Suprapubic skin (tissue), 4 donors: ENCODE data around the gene WWC1. TPM values are rescaled to one million over a fixed set of nuclear protein-coding genes. Genes with fewer than 3 reads are reported as not detected.

Experiments used
- DNase-seq, 2 donors: peaks; one replicate each; pipeline ENCODE4 v3.0.0-alpha.2; 2019; ENCODE audit warnings: low spot score in 2 of 2
- H3K27ac ChIP-seq: fragments of 200-600 bp; sonication (generic); one replicate; pipeline ENCODE4 v1.5.1; 2019
- H3K27me3 ChIP-seq: fragments of 200-600 bp; sonication (generic); one replicate; pipeline ENCODE4 v1.5.1; 2019
- H3K36me3 ChIP-seq: fragments of 200-600 bp; sonication (generic); one replicate; pipeline ENCODE4 v1.5.1; 2019
- H3K4me1 ChIP-seq: fragments of 200-600 bp; sonication (generic); one replicate; pipeline ENCODE4 v1.5.1; 2019
- H3K4me3 ChIP-seq: fragments of 200-600 bp; sonication (generic); one replicate; pipeline ENCODE4 v1.5.1; 2019; ENCODE audit warnings: mild to moderate bottlenecking
- H3K9me3 ChIP-seq: fragments of 200-600 bp; sonication (generic); one replicate; pipeline ENCODE4 v1.5.1; 2019
- EP300 ChIP-seq: sonication (generic); formaldehyde crosslinking; IDR thresholded peaks from one replicate; pipeline ENCODE4 v1.6.1; 2017; ENCODE audit warnings: antibody characterized with exemption
- POLR2A ChIP-seq, 2 donors: fragments of 450-650 bp; IDR thresholded peaks; one replicate each; pipeline ENCODE4 v1.6.1; 2017; ENCODE audit warnings: antibody characterized with exemption in 2 of 2, mild to moderate bottlenecking in 2 of 2, moderate library complexity in 2 of 2
- POLR2AphosphoS5 ChIP-seq, 3 donors: sonication (generic); formaldehyde crosslinking; IDR thresholded peaks; one replicate each; pipeline ENCODE4 v1.6.1; 2017; ENCODE audit warnings: antibody characterized with exemption in 3 of 3
- WGBS: methylation state at CpG from one replicate; pipeline ENCODE4 v1.1.5; 2018; 5-methylcytosine and 5-hydroxymethylcytosine counted together
- total RNA-seq, 4 donors: library from RNA; depleted of rRNA; stranded (reverse); fragments of >200 nt; gene quantifications; one replicate each; pipeline ENCODE4 v1.1.0, GENCODE V29; 2016
- TF ChIP-seq, protein P1 (sequence below), 2 donors: fragments of 200-600 bp in 1 of 2; fragments of 450-650 bp in 1 of 2; sonication (generic) in 1 of 2; IDR thresholded peaks; one replicate each; pipeline ENCODE4 v1.5.1; 2016 to 2019; ENCODE audit warnings: antibody characterized with exemption in 2 of 2, mild to moderate bottlenecking in 1 of 2, moderate library complexity in 1 of 2

The WWC1 gene
- total RNA-seq, 4 donors from 2014 or later = 28.3 to 38.3 (median 31.6) TPM

DNA sequence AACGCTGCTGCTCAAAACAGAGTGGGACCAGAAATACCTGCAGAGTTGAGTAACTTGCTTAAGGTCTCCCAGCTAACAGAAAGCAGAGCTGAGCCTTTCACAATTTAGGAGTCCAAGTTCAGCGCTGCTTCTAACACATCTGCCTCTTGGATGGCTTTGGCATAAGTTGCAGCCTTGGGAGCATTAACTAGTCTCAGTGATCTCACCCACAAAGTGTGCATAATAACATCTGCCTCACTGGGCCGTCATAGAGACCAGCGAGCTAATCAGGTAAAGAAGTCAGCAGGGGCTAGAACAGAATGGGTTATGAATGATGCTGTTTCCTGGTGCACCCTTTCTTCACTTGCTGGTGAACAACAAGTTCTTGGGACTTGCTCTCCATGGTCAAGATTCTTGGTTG, 36.5 kb downstream of the WWC1 start:
- H3K36me3 ChIP-seq = no peaks in the 10 kb centered on the region
- H3K27ac ChIP-seq = no peak overlapping the region
- H3K4me1 ChIP-seq = peaks cover 13% of the 10 kb centered on the region
- no peak for DNase-seq
- 45% methylated on average over 3 of the region's 4 CpGs for WGBS
- TF ChIP-seq EP300 (no peak), POLR2A (IDR thresholded peaks at IDR 0.05) (no peak), POLR2AphosphoS5 (IDR thresholded peaks at IDR 0.05) (no peak)
- TF ChIP-seq, protein P1, sequence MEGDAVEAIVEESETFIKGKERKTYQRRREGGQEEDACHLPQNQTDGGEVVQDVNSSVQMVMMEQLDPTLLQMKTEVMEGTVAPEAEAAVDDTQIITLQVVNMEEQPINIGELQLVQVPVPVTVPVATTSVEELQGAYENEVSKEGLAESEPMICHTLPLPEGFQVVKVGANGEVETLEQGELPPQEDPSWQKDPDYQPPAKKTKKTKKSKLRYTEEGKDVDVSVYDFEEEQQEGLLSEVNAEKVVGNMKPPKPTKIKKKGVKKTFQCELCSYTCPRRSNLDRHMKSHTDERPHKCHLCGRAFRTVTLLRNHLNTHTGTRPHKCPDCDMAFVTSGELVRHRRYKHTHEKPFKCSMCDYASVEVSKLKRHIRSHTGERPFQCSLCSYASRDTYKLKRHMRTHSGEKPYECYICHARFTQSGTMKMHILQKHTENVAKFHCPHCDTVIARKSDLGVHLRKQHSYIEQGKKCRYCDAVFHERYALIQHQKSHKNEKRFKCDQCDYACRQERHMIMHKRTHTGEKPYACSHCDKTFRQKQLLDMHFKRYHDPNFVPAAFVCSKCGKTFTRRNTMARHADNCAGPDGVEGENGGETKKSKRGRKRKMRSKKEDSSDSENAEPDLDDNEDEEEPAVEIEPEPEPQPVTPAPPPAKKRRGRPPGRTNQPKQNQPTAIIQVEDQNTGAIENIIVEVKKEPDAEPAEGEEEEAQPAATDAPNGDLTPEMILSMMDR (IDR thresholded peaks at IDR 0.05) = no peak
- H3K4me3 ChIP-seq = no peak overlapping the region
- no peaks in the 10 kb centered on the region for H3K27me3 ChIP-seq
- H3K9me3 ChIP-seq = no peaks in the 10 kb centered on the region

DNA sequence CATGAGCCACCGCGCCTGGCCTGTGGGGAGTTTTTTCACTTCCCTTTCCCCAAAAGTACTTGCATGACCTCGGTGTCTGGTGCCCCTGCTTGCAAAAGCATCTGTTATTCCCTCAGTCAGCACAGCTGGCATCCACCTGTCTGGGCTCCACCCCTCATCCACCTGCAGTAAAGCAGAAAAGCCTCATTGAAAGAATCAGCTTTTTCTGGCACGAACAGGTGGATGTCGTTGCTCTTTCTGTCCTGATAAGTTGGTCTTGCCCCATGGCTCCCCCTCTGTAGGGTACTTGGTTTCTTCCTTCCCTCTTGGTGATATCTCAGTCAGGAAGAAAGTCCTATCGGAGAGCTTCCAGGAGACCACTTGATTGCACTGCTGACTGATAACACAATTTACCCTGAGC, 37.4 kb downstream of the WWC1 start:
- Histone ChIP-seq H3K4me3 (no peak overlapping the region), H3K9me3 (no peaks in the 10 kb centered on the region), H3K27me3 (no peaks in the 10 kb centered on the region), H3K27ac (no peak overlapping the region), H3K36me3 (no peaks in the 10 kb centered on the region), H3K4me1 (peaks cover 13% of the 10 kb centered on the region)
- WGBS = 40% methylated on average over 6 of the region's 6 CpGs
- TF ChIP-seq POLR2AphosphoS5 (IDR thresholded peaks at IDR 0.05) = no peak
- no peak for TF ChIP-seq POLR2A (IDR thresholded peaks at IDR 0.05)
- TF ChIP-seq, protein P1 (IDR thresholded peaks at IDR 0.05) = no peak
- no peak for TF ChIP-seq EP300
- DNase-seq = no peak

DNA sequence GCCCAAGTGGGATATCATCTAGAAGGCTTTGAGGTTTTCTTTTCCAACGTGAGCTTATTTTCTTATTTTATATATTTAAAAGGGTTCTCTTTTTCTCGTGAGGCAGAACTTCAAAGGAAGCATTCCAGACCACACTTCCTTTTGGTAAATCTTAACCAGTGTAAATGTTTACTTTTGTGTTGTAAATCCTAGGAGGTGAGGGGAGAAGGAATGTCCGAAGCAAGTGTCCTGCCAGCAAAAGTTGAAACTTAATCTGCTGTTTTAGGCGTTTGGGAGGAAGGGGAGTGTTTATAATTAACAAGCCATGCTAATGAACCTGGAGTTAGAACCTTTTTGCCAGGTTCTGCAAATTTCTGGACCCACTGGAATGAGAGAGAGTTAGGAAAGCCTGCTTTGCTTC, 37.9 kb downstream of the WWC1 start:
- H3K27me3 ChIP-seq = no peaks in the 10 kb centered on the region
- no peak for TF ChIP-seq POLR2A (IDR thresholded peaks at IDR 0.05)
- TF ChIP-seq, protein P1 (IDR thresholded peaks at IDR 0.05) = no peak
- no peak for TF ChIP-seq EP300
- no peak for TF ChIP-seq POLR2AphosphoS5 (IDR thresholded peaks at IDR 0.05)
- no peak for DNase-seq
- no peak overlapping the region for H3K27ac ChIP-seq
- no peaks in the 10 kb centered on the region for H3K9me3 ChIP-seq
- peaks cover 11% of the 10 kb centered on the region for H3K4me1 ChIP-seq
- 53% methylated on average over 4 of the region's 4 CpGs for WGBS
- no peaks in the 10 kb centered on the region for H3K36me3 ChIP-seq
- H3K4me3 ChIP-seq = no peak overlapping the region

DNA sequence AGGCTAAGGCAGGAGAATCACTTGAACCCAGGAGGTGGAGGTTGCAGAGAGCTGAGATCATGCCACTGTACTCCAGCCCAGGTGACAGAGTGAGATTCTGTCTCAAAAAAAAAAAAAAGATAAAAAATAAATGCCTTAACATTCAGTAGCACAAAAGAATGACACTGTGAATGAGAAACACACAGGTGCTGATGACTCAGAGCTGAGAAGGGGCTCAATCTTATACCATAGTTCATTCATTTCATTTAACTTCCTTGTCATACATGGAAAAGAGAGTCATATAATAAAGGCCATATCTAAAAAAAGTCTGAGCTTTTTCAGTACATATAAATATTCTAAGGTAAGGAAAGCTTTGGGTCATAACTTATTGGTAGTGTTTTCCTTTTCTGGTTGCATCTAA, 40.6 kb downstream of the WWC1 start:
- no peaks in the 10 kb centered on the region for H3K9me3 ChIP-seq
- H3K27ac ChIP-seq = no peak overlapping the region

DNA sequence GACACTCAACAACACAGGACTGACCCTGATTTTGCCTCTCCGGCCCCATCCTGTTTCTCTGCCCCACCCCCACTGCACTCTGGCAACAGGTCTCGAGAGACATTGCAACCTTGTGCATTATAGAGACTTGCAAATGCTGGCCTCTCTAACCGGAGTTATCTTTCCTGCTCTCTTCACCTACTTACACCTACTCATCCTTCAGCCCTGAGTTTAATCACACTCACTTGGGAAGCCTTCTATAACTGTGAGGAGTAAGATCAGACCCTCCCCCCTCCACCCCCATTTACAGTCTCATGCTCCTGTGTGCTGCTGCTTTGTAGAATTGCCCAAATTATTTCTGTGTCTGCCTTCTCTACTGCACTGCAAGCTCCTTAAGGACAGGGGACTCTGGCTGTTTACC, 42.8 kb downstream of the WWC1 start:
- Histone ChIP-seq H3K4me1 (no peaks in the 10 kb centered on the region), H3K27me3 (no peaks in the 10 kb centered on the region), H3K36me3 (no peaks in the 10 kb centered on the region), H3K9me3 (no peaks in the 10 kb centered on the region), H3K27ac (no peak overlapping the region), H3K4me3 (no peak overlapping the region)
- 66% methylated on average over 3 of the region's 3 CpGs for WGBS
- DNase-seq = no peak
- TF ChIP-seq EP300 = no peak
- no peak for TF ChIP-seq POLR2AphosphoS5 (IDR thresholded peaks at IDR 0.05)
- TF ChIP-seq POLR2A (IDR thresholded peaks at IDR 0.05) = no peak
- TF ChIP-seq, protein P1 (IDR thresholded peaks at IDR 0.05) = no peak

More for the DNA sequence above, 40.6 kb downstream of the WWC1 start:
- no peaks in the 10 kb centered on the region for H3K36me3 ChIP-seq
- no peaks in the 10 kb centered on the region for H3K4me1 ChIP-seq
- H3K27me3 ChIP-seq = no peaks in the 10 kb centered on the region
- no peak overlapping the region for H3K4me3 ChIP-seq
- no peak for TF ChIP-seq EP300
- TF ChIP-seq POLR2A (IDR thresholded peaks at IDR 0.05) = no peak
- TF ChIP-seq, protein P1 (IDR thresholded peaks at IDR 0.05) = no peak
- no peak for TF ChIP-seq POLR2AphosphoS5 (IDR thresholded peaks at IDR 0.05)
- no peak for DNase-seq
